ENCODE results near the gene CCDC85C.

Gene CCDC85C

DNA sequence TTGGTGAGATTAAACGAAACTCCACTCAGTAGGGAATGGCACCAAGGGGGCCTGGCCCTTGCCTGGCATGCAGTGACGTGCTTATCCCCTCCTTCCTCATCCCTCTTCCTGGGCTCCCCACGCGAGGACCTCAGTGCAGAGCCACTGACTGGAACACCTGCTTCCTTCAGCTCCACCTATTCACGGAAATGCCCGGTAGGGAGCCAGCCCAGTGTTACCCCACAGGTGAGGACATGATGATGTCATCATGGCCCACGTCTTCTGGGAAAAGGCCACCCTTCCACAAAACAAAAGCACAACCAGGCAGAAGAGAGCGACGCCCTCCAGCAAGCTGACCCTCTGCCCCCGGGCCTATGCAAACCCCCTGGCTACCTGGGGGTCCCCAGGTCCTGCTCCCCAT is 42.1 kb downstream of the CCDC85C start:
- DNase-seq (ENCODE audit: low read depth) = no peak
- TF ChIP-seq, protein P1, sequence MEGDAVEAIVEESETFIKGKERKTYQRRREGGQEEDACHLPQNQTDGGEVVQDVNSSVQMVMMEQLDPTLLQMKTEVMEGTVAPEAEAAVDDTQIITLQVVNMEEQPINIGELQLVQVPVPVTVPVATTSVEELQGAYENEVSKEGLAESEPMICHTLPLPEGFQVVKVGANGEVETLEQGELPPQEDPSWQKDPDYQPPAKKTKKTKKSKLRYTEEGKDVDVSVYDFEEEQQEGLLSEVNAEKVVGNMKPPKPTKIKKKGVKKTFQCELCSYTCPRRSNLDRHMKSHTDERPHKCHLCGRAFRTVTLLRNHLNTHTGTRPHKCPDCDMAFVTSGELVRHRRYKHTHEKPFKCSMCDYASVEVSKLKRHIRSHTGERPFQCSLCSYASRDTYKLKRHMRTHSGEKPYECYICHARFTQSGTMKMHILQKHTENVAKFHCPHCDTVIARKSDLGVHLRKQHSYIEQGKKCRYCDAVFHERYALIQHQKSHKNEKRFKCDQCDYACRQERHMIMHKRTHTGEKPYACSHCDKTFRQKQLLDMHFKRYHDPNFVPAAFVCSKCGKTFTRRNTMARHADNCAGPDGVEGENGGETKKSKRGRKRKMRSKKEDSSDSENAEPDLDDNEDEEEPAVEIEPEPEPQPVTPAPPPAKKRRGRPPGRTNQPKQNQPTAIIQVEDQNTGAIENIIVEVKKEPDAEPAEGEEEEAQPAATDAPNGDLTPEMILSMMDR (IDR thresholded peaks at IDR 0.05; ENCODE audit: low read length, missing control alignments) = no peak
- no peak overlapping the region for H3K4me3 ChIP-seq (replicated peaks; ENCODE audit: low read depth, low read length)

DNA sequence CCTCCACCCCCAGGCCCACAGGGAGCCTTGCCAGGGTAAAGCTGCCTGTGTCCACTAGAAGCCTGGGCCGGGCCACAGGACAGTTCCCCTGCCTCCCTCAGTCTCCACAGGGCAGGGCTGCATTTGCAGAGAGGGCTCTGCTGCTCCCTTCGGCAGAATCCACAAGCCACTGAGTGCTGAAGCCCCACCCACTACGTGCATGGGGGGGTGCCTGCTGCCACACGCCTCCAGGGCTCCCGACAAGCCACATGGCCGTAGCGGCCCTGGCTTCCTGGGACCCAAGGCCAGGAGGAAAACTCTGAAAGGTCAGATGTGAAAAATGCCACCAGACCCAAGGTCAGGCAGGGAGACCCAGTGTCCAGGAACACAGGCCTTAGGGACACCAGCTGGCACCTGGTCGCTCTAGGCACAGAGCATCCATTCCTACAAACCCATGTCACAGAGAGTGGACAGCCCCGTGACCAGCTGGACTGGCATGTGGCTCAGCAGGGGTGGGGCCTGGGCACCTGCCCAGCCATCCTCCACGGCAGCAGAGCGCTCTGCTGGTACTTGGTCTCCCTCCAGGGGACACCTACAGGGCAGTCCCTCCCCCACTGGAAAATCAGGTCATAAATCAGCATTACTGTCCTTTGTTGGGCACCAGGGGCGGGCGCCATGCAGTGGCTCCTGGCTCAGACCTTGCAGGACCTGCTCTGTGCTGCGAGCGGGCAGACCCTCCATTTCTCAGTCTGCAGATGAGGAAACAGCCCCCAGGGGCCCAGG is 42.9 kb downstream of the CCDC85C start:
- TF ChIP-seq, protein P1 (IDR thresholded peaks at IDR 0.05; ENCODE audit: low read length, missing control alignments) = no peak

DNA sequence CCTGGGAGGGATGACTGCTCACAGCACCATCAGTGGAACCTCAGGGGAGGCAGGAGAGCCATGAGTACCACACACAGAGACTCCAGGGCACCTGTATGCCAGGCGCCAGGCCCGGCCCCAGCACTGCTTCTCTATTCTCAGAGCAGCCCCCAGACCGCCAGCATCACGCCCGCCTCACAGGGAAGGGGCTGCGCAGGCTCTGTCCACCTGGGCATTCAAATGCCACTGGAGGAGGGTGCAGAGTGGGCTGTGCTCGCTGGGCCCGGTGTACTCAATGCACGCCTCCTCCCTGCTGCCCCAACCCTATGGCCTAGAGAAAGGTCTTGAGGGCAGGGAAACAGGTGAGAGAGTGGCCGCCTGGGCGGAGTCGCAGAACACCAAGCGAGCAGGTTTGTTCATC is 43.6 kb downstream of the CCDC85C start:
- H3K4me3 ChIP-seq (replicated peaks; ENCODE audit: low read depth, low read length) = no peak overlapping the region
- TF ChIP-seq, protein P1 (IDR thresholded peaks at IDR 0.05; ENCODE audit: low read length, missing control alignments) = no peak
- no peak for DNase-seq (ENCODE audit: low read depth)

More for the DNA sequence above, 42.9 kb downstream of the CCDC85C start:
- no peak for DNase-seq (ENCODE audit: low read depth)
- no peak overlapping the region for H3K4me3 ChIP-seq (replicated peaks; ENCODE audit: low read depth, low read length)

DNA sequence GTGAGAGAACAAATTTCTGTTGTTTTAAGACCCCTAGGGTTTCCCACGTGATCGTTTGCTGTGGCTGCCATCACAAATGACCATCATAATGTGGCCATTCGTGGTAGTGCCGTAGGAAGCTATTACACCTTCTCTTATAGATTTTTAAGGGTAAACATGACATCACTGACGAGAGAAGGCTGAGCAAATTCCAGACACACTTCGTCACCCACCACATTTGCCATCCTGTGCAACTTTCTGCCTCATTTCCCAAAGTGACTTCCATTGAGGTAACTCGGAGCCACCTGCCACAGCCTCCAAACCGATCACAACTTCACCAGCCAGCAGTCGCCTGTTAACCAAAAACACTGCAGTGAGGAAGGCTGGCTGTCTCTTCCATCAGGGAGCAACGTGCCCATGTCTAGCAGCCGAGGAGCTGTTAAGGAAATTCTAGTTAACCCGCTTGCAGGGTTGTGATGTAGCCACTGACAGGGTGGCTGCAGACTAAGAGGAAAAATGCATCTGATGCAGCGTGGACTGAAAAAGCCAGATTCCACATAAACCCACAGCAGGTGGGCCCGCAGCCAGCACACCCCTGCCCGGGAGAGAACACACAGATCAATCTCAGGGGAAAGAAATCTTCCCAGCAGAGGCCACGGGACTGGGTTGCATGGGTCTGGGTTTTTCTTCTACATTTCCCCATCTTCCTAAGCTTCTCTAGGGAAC is 44.6 kb downstream of the CCDC85C start:
- H3K4me3 ChIP-seq (replicated peaks; ENCODE audit: low read depth, low read length) = no peak overlapping the region
- TF ChIP-seq, protein P1 (IDR thresholded peaks at IDR 0.05; ENCODE audit: low read length, missing control alignments) = no peak
- no peak for DNase-seq (ENCODE audit: low read depth)

DNA sequence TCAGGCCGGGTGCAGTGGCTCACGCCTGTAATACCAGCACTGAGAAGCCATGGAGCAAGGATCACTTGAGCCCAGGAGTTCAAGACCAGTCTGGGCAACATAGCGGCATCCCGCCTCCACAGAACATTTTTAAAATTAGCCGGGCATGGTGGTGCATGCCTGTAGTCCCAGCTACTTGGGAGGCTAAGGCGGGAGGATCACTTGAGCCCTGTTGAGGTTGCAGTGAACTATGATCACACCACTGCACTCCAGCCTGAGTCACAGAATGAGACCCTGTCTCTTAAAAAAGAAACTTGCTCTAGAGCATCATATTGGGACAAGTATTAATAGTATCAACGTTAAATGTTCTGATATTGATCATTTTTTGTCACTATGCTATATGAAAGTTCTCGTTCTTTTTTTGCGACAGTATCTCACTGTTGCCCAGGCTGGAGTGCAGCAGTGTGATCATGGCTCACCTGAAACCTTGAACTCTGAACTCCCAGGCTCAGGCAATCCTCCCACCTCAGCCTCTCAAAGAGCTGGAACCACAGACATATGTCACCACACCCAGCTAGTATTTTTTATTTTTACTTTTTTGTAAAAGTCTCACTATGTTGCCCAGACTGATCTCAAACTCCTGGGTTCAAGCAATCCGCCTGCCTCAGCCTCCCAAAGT is 47.7 kb downstream of the CCDC85C start:
- DNase-seq (ENCODE audit: low read depth) = no peak
- no peak overlapping the region for H3K4me3 ChIP-seq (replicated peaks; ENCODE audit: low read depth, low read length)
- TF ChIP-seq, protein P1 (IDR thresholded peaks at IDR 0.05; ENCODE audit: low read length, missing control alignments) = no peak

DNA sequence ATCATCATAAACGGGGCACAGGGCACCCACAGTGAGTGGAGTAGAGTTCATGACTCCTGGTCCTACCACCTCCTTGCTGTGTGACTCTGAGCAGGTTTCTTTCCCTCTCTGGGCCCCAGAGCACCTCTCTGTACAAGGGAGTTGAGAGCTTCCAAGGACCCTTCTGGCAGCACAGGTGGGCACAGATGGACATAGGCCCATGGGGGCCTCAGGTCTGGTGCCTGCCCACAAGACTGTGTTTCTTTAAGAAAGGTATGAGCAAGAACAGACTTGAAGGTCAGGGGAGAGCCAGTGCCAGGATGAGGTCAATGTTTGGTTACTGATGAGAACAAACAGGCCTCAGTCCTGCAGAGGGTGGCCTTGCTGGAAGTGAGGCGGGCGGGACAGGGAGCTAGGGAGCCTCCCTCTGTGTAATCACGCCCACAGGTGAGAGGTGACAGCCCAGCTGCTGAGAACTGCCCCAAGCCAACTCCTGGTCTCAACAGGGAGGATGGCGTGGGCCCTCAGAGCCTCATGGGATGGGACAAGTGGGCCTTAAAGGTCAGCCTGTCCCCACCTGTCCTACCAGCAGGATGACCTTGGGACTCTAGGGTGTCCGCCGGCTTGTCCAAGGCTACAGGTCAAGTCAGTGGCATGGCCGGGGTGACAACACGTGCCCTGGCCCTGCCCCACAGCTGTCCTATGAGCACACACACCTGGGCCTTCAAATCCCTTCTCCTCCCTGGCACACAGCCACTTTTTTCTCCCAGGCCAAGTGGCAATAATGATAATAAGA is 49.1 kb downstream of the CCDC85C start:
- no peak for DNase-seq (ENCODE audit: low read depth)
- TF ChIP-seq, protein P1 (IDR thresholded peaks at IDR 0.05; ENCODE audit: low read length, missing control alignments) = no peak
- no peak overlapping the region for H3K4me3 ChIP-seq (replicated peaks; ENCODE audit: low read depth, low read length)
